SU-DHL-6 (cell line): Measurements from ENCODE around the gene LRRC1.

Experiments used
- H2AFZ ChIP-seq: fragments of 200-600 bp; sonication (generic); 2 replicates; pipeline ENCODE4 v1.6.1; 2014; ENCODE audit warnings: low read depth, mild to moderate bottlenecking, moderate library complexity, mixed read lengths, antibody characterized with exemption, low read length; ENCODE audit not compliant: severe bottlenecking
- H3F3A ChIP-seq: fragments of 200-600 bp; shearing (Covaris generic); 2 replicates; pipeline ENCODE4 v1.6.0; 2016; ENCODE audit warnings: antibody characterized with exemption, mild to moderate bottlenecking; ENCODE audit not compliant: insufficient read depth
- H3K27ac ChIP-seq: fragments of 200-600 bp; sonication (generic); 2 replicates; pipeline ENCODE4 v1.5.1; 2016; ENCODE audit warnings: low read depth, mild to moderate bottlenecking, low read length, moderate library complexity, mixed read lengths
- H3K27me3 ChIP-seq: fragments of 200-600 bp; sonication (generic), shearing (Covaris generic); 2 replicates; pipeline ENCODE4 v1.6.0; 2014; ENCODE audit warnings: mild to moderate bottlenecking, low read length
- H3K36me3 ChIP-seq: fragments of 200-600 bp; sonication (generic); 2 replicates; pipeline ENCODE4 v1.6.1; 2014; ENCODE audit warnings: mild to moderate bottlenecking, low read length, mixed read lengths
- H3K4me2 ChIP-seq: fragments of 300-600, 200-600 bp; shearing (Covaris generic), sonication (generic); 2 replicates; pipeline ENCODE4 v1.6.0; 2014; ENCODE audit warnings: low read length, low read depth, mild to moderate bottlenecking; ENCODE audit not compliant: poor library complexity, severe bottlenecking
- H3K4me3 ChIP-seq: fragments of 200-600 bp; sonication (generic); 2 replicates; pipeline ENCODE4 v1.5.1; 2014; ENCODE audit warnings: antibody characterized with exemption, low read length, mild to moderate bottlenecking, mixed read lengths; ENCODE audit not compliant: insufficient read depth, poor library complexity, severe bottlenecking
- H3K79me2 ChIP-seq: fragments of 200-600 bp; sonication (generic); 2 replicates; pipeline ENCODE4 v1.6.1; 2014; ENCODE audit warnings: mild to moderate bottlenecking, low read length, moderate library complexity; ENCODE audit not compliant: insufficient read depth
- H3K9ac ChIP-seq: fragments of 200-600 bp; sonication (generic); 2 replicates; pipeline ENCODE4 v1.7.0; 2014; ENCODE audit warnings: mild to moderate bottlenecking, low read length
- H3K9me2 ChIP-seq: fragments of 200-600 bp; sonication (generic); replicated peaks from 2 replicates; pipeline ENCODE4 v1.6.1; 2014; ENCODE audit warnings: low read length; ENCODE audit not compliant: insufficient read depth
- H3K9me3 ChIP-seq: fragments of 200-600 bp; sonication (generic); 2 replicates; pipeline ENCODE4 v1.6.1; 2014; ENCODE audit warnings: low read length, mixed read lengths; ENCODE audit not compliant: insufficient read depth
- H4K20me1 ChIP-seq: fragments of 200-600 bp; sonication (generic); 2 replicates; pipeline ENCODE4 v1.6.1; 2014; ENCODE audit warnings: low read depth, mild to moderate bottlenecking, antibody characterized with exemption, low read length, moderate library complexity, mixed read lengths
- EZH2phosphoT487 ChIP-seq: fragments of 200-600 bp; sonication (generic), shearing (Covaris generic); conservative IDR thresholded peaks from 2 replicates; pipeline ENCODE4 v1.6.1; 2018; ENCODE audit warnings: mild to moderate bottlenecking, antibody characterized with exemption, low read length, moderate library complexity, mixed read lengths
- TF ChIP-seq, protein P1 (sequence below): fragments of 200-600 bp; sonication (generic); IDR thresholded peaks from one replicate; pipeline ENCODE4 v1.5.1; 2017; ENCODE audit warnings: antibody characterized with exemption, mild to moderate bottlenecking, low read length, moderate library complexity; ENCODE audit not compliant: insufficient read depth, poor library complexity, severe bottlenecking

Gene LRRC1

DNA sequence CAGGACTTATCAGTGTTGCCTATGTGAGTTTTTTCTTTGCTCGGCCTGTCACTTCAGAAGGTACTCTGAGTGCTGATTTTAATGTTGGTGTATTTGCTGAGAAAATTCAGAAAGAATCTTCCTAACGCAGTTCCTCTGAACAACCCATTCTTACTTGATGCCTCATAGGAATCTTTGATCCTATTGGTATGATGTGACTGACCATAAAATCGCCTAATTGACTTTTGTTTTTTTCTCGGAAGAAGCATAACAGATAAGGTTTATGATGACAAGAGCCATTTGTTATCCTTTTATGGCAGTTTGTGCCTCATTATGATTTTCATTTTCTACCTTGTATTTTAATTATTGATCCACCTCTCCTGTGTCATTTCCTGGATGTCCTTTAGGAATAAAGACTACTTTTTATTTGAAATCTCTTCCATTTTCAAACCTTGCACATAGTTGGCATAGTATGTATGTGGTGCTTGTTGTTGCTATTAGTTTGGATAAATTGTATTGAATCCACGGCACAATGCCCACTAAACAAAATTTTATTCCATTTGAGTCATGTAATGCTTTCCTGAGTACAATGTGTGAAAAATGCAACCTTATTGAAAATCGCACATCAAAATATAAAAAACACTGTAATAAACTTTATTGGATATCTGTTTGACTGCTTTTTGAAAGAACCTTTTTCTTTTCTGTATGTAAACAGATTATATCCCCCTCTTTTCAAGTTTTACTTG lies 37.3 kb downstream of the LRRC1 start:
- H3F3A ChIP-seq, result no peaks in the 10 kb centered on the region
- no peaks in the 10 kb centered on the region for H3K9me3 ChIP-seq
- no peaks in the 10 kb centered on the region for H3K9me2 ChIP-seq
- H3K27ac ChIP-seq, result no peak overlapping the region
- no peaks in the 10 kb centered on the region for H3K27me3 ChIP-seq
- TF ChIP-seq EZH2phosphoT487, result no peak
- TF ChIP-seq, protein P1, sequence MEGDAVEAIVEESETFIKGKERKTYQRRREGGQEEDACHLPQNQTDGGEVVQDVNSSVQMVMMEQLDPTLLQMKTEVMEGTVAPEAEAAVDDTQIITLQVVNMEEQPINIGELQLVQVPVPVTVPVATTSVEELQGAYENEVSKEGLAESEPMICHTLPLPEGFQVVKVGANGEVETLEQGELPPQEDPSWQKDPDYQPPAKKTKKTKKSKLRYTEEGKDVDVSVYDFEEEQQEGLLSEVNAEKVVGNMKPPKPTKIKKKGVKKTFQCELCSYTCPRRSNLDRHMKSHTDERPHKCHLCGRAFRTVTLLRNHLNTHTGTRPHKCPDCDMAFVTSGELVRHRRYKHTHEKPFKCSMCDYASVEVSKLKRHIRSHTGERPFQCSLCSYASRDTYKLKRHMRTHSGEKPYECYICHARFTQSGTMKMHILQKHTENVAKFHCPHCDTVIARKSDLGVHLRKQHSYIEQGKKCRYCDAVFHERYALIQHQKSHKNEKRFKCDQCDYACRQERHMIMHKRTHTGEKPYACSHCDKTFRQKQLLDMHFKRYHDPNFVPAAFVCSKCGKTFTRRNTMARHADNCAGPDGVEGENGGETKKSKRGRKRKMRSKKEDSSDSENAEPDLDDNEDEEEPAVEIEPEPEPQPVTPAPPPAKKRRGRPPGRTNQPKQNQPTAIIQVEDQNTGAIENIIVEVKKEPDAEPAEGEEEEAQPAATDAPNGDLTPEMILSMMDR, result no peak
- H3K79me2 ChIP-seq, result peaks cover 17% of the 10 kb centered on the region; the same call in 1 of the 2 replicates
- H3K4me2 ChIP-seq, result no peak overlapping the region
- peaks cover 15% of the 10 kb centered on the region; the same call in 1 of the 2 replicates for H4K20me1 ChIP-seq
- no peaks in the 10 kb centered on the region for H3K36me3 ChIP-seq
- H3K4me3 ChIP-seq, result no peak overlapping the region
- H3K9ac ChIP-seq, result no peak overlapping the region
- H2AFZ ChIP-seq, result no peak overlapping the region

DNA sequence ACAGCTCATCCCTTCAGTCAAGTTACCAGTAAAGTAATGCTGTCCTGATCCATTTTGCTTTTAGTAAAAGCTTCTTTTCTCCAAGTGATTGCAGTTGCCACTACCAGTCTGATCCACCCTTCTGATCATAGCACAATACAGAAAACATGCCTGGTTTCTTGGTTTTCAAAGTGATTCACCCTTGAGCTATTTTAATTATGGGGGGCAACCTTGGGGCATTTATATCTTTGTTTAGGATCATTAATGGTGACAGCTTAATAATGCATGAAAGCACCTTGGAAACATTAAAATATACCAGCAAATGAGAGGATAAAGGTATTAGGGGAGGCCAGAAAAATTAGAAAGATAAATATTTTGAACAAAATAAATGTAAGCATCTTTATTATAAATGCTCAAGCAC lies 38.4 kb downstream of the LRRC1 start:
- Histone ChIP-seq H3K4me3 (no peak overlapping the region), H3K27me3 (no peaks in the 10 kb centered on the region), H3K27ac (no peak overlapping the region), H4K20me1 (peaks cover 15% of the 10 kb centered on the region; the same call in 1 of the 2 replicates), H3K9me2 (no peaks in the 10 kb centered on the region), H3F3A (no peaks in the 10 kb centered on the region), H3K4me2 (no peak overlapping the region), H3K9ac (no peak overlapping the region), H3K79me2 (peaks cover 21% of the 10 kb centered on the region; the same call in 1 of the 2 replicates), H2AFZ (no peak overlapping the region), H3K36me3 (no peaks in the 10 kb centered on the region), H3K9me3 (no peaks in the 10 kb centered on the region)
- TF ChIP-seq EZH2phosphoT487, result no peak
- TF ChIP-seq, protein P1, result no peak

- no peak for TF ChIP-seq EZH2phosphoT487
- TF ChIP-seq, protein P1, result no peak
- H3K9ac ChIP-seq, result no peak overlapping the region
- H3K27me3 ChIP-seq, result no peaks in the 10 kb centered on the region
- H3K4me2 ChIP-seq, result no peak overlapping the region
- H2AFZ ChIP-seq, result no peak overlapping the region
- no peaks in the 10 kb centered on the region for H3F3A ChIP-seq
- H4K20me1 ChIP-seq, result peaks cover 15% of the 10 kb centered on the region; the same call in 1 of the 2 replicates
- H3K9me2 ChIP-seq, result no peaks in the 10 kb centered on the region
- no peaks in the 10 kb centered on the region for H3K9me3 ChIP-seq
- H3K4me3 ChIP-seq, result no peak overlapping the region
- no peak overlapping the region for H3K27ac ChIP-seq
- H3K79me2 ChIP-seq, result peaks cover 13% of the 10 kb centered on the region; the same call in 1 of the 2 replicates
- no peaks in the 10 kb centered on the region for H3K36me3 ChIP-seq
These were observed 39.3 kb downstream of the LRRC1 start for GRCh38 chr6:53834132-53834531.
